GM23338 (cell line): Measurements from ENCODE around the gene MCU. TPM values are rescaled to one million over a fixed set of nuclear protein-coding genes. Genes with fewer than 3 reads are reported as not detected.

ENCODE experiments used
- ATAC-seq: fragments of 200-7000 bp; cut with Tn5 transposase; 3 replicates; pipeline ENCODE4 v1.9.1; 2020
- DNase-seq: peaks from one replicate; pipeline ENCODE4 v3.0.0-alpha.2; 2015; ENCODE audit warnings: low spot score
- H2AFZ ChIP-seq: fragments of 200-600 bp; sonication (generic); 2 replicates; pipeline ENCODE4 v1.8.0; 2016; ENCODE audit warnings: antibody characterized with exemption, mild to moderate bottlenecking, moderate library complexity
- H3F3A ChIP-seq: fragments of 200-600 bp; sonication (generic); replicated peaks from 2 replicates; pipeline ENCODE4 v1.8.0; 2017; ENCODE audit warnings: antibody characterized with exemption, mixed run types, low read depth
- H3K27ac ChIP-seq: fragments of 200-600 bp; sonication (generic); 2 replicates; pipeline ENCODE4 v1.6.1; 2016; ENCODE audit warnings: low read depth
- H3K27me3 ChIP-seq: fragments of 200-600 bp; sonication (generic); 2 replicates; pipeline ENCODE4 v1.8.0; 2016; ENCODE audit warnings: mild to moderate bottlenecking, mixed run types, moderate library complexity; ENCODE audit not compliant: insufficient read depth
- H3K36me3 ChIP-seq: fragments of 200-600 bp; sonication (generic); 2 replicates; pipeline ENCODE4 v1.8.0; 2016; ENCODE audit warnings: mild to moderate bottlenecking; ENCODE audit not compliant: insufficient read depth
- H3K4me1 ChIP-seq: fragments of 200-600 bp; sonication (generic); 2 replicates; pipeline ENCODE4 v1.8.0; 2016; ENCODE audit warnings: mild to moderate bottlenecking, moderate library complexity; ENCODE audit not compliant: insufficient read depth
- H3K4me2 ChIP-seq: fragments of 200-600 bp; sonication (generic); 2 replicates; pipeline ENCODE4 v1.7.1; 2017; ENCODE audit warnings: mixed run types
- H3K4me3 ChIP-seq: fragments of 200-600 bp; sonication (generic); 2 replicates; pipeline ENCODE4 v1.6.1; 2016; ENCODE audit warnings: mixed run types
- H3K79me2 ChIP-seq: fragments of 200-600 bp; sonication (generic); replicated peaks from 2 replicates; pipeline ENCODE4 v1.8.0; 2017; ENCODE audit warnings: mild to moderate bottlenecking; ENCODE audit not compliant: insufficient read depth
- H3K9me2 ChIP-seq: fragments of 200-600 bp; sonication (generic); 2 replicates; pipeline ENCODE4 v1.8.0; 2017; ENCODE audit not compliant: insufficient read depth
- H4K20me1 ChIP-seq: fragments of 200-600 bp; sonication (generic); replicated peaks from 2 replicates; pipeline ENCODE4 v1.8.0; 2017; ENCODE audit warnings: mild to moderate bottlenecking; ENCODE audit not compliant: insufficient read depth
- H3K27ac Mint-ChIP-seq: 2 replicates; pipeline ENCODE4 v1.8.0; 2020; ENCODE audit warnings: inconsistent platforms, mild to moderate bottlenecking, moderate library complexity, mixed read lengths
- H3K27me3 Mint-ChIP-seq: 3 replicates; pipeline ENCODE4 v1.8.0; 2022; ENCODE audit warnings: low read depth, mild to moderate bottlenecking, moderate library complexity, mixed read lengths, inconsistent platforms; ENCODE audit not compliant: insufficient read depth, poor library complexity
- H3K36me3 Mint-ChIP-seq: 3 replicates; pipeline ENCODE4 v1.8.0; 2021; ENCODE audit warnings: low read depth, mild to moderate bottlenecking, inconsistent platforms, moderate library complexity, mixed read lengths
- H3K4me1 Mint-ChIP-seq: 3 replicates; pipeline ENCODE4 v1.8.0; 2020; ENCODE audit warnings: mild to moderate bottlenecking, inconsistent platforms, mixed read lengths
- H3K4me3 Mint-ChIP-seq: 3 replicates; pipeline ENCODE4 v1.8.0; 2021; ENCODE audit warnings: moderate library complexity, mild to moderate bottlenecking, inconsistent platforms, mixed read lengths
- H3K9me3 Mint-ChIP-seq: 3 replicates; pipeline ENCODE4 v1.8.0; 2020; ENCODE audit warnings: moderate library complexity, mild to moderate bottlenecking, inconsistent platforms, mixed read lengths
- CREB1 ChIP-seq: fragments of 250-450 bp; sonication (Bioruptor Pico); IDR thresholded peaks from 2 replicates; pipeline ENCODE4 v1.5.0; 2020; ENCODE audit warnings: low read depth, mild to moderate bottlenecking, moderate library complexity
- CTCF ChIP-seq, 2 experiments: fragments of 200-600 bp in 1 of 2; sonication (generic) in 1 of 2; conservative IDR thresholded peaks; 2 replicates each; pipeline versions ENCODE4 v1.5.1 to v1.6.1; 2016 to 2017; ENCODE audit warnings: antibody characterized with exemption in 2 of 2, low read depth in 2 of 2, mild to moderate bottlenecking in 2 of 2, moderate library complexity in 1 of 2
- ETS1 ChIP-seq: IDR thresholded peaks from 2 replicates; pipeline ENCODE4 v1.6.1; 2016; ENCODE audit warnings: antibody characterized with exemption
- EZH2phosphoT487 ChIP-seq: fragments of 200-600 bp; sonication (generic); IDR thresholded peaks from one replicate; pipeline ENCODE4 v1.8.1; 2018; ENCODE audit warnings: antibody characterized with exemption; ENCODE audit not compliant: unreplicated experiment
- JUNB ChIP-seq: IDR thresholded peaks from one replicate; pipeline ENCODE4 v1.6.1; 2016; ENCODE audit warnings: antibody characterized with exemption; ENCODE audit not compliant: unreplicated experiment
- NANOG ChIP-seq: IDR thresholded peaks from 2 replicates; pipeline ENCODE4 v1.6.1; 2016; ENCODE audit warnings: antibody characterized with exemption, borderline replicate concordance
- POLR2AphosphoS5 ChIP-seq: IDR thresholded peaks from 2 replicates; pipeline ENCODE4 v1.6.1; 2016; ENCODE audit warnings: antibody characterized with exemption, low read depth
- STAT1 ChIP-seq: IDR thresholded peaks from one replicate; pipeline ENCODE4 v1.6.1; 2016; ENCODE audit warnings: antibody characterized with exemption; ENCODE audit not compliant: unreplicated experiment
- ZNF114 ChIP-seq: fragments of 250-450 bp; sonication (Bioruptor Pico); IDR thresholded peaks from 2 replicates; pipeline ENCODE4 v1.5.0; 2020; ENCODE audit warnings: mild to moderate bottlenecking, moderate library complexity
- ZNF331 ChIP-seq: fragments of 250-450 bp; sonication (Bioruptor Pico); IDR thresholded peaks from 2 replicates; pipeline ENCODE4 v1.5.0; 2020; ENCODE audit warnings: low read depth, mild to moderate bottlenecking, moderate library complexity
- ZNF462 ChIP-seq: fragments of 250-450 bp; sonication (Bioruptor Pico); IDR thresholded peaks from 2 replicates; pipeline ENCODE4 v1.5.0; 2020; ENCODE audit warnings: mild to moderate bottlenecking, moderate library complexity
- polyA plus RNA-seq: library from polyadenylated mRNA; unstranded; fragments of >200 nt; fragmentation: Nextera tagmentation; extraction: Ambion mirVana; gene quantifications from 2 replicates; pipeline ENCODE4 v1.2.1, GENCODE V29; 2016
- total RNA-seq: library from RNA; depleted of rRNA; stranded (reverse); fragments of >200 nt; shearing (Covaris generic); gene quantifications from 2 replicates; pipeline ENCODE4 v1.2.3, GENCODE V29; 2014

MCU gene
- total and polyA plus RNA-seq, 2 experiments from 2014 or later: 41.8 to 68.2 TPM

- TF ChIP-seq STAT1 (no peak), JUNB (no peak), CREB1 (CRISPR knock-in tag) (no peak), ZNF114 (CRISPR knock-in tag) (no peak), EZH2phosphoT487 (no peak), NANOG (no peak), ZNF462 (CRISPR knock-in tag) (no peak)
Observed at GRCh38 chr10:72667207-72667864, 24.6 kb upstream of the MCU start (continued).

GRCh38 chr10:72673280-72673679 is 18.7 kb upstream of the MCU start:
- Mint-ChIP-seq H3K9me3 (no peaks in the 10 kb centered on the region), H3K36me3 (no peaks in the 10 kb centered on the region), H3K27ac (no peak overlapping the region), H3K4me1 (no peaks in the 10 kb centered on the region), H3K4me3 (no peak overlapping the region), H3K27me3 (no peaks in the 10 kb centered on the region)
- H3K79me2 ChIP-seq: no peaks in the 10 kb centered on the region
- no peak for ATAC-seq
- no peaks in the 10 kb centered on the region; the same call in 1 of the 2 replicates for H3K36me3 ChIP-seq
- no peaks in the 10 kb centered on the region for H4K20me1 ChIP-seq
- H3K4me2 ChIP-seq: no peak overlapping the region
- DNase-seq: no peak
- H3K9me2 ChIP-seq: no peaks in the 10 kb centered on the region
- H3K27ac ChIP-seq: no peak overlapping the region
- no peaks in the 10 kb centered on the region for H3F3A ChIP-seq
- no peaks in the 10 kb centered on the region for H3K27me3 ChIP-seq
- H2AFZ ChIP-seq: no peak overlapping the region
- H3K4me1 ChIP-seq: no peaks in the 10 kb centered on the region
- H3K4me3 ChIP-seq: no peak overlapping the region
- TF ChIP-seq JUNB (no peak), ZNF331 (no peak), CREB1 (CRISPR knock-in tag) (no peak), EZH2phosphoT487 (no peak), ETS1 (no peak), CTCF (conservative IDR thresholded peaks at IDR 0.05; ENCODE audit: low read depth in 2 of 2) (no peak), STAT1 (no peak), NANOG (no peak), POLR2AphosphoS5 (no peak)
